ENCODE data around the gene WIF1. TPM values are rescaled to one million over a fixed set of nuclear protein-coding genes. Genes with fewer than 3 reads are reported as not detected.

The WIF1 gene
- total RNA-seq, 4 donors from 2014 or later, result 1.6 to 3.0 TPM; not detected in 2

- 72 to 85% methylated on average over 3 of the region's 3 CpGs for WGBS, 2 donors (ENCODE audit: low coverage in 1 of 2)
- no peak for ATAC-seq
- H3K27me3 ChIP-seq, result no peaks in the 10 kb centered on the region
- H3K9me3 ChIP-seq, result no peaks in the 10 kb centered on the region
- no peak overlapping the region for H3K27ac ChIP-seq
- no peaks in the 10 kb centered on the region for H3K36me3 ChIP-seq
- H3K4me1 ChIP-seq, result no peaks in the 10 kb centered on the region
- TF ChIP-seq POLR2A (IDR thresholded peaks at IDR 0.05) (no peak), POLR2AphosphoS5 (IDR thresholded peaks at IDR 0.05) (no peak), EP300 (IDR thresholded peaks at IDR 0.05) (no peak), CTCF (IDR thresholded peaks at IDR 0.05) (no peak)
- no peak overlapping the region for H3K4me3 ChIP-seq
These were observed 21.0 kb downstream of the WIF1 start for GRCh38 chr12:65100140-65100539.

GRCh38 chr12:65099182-65099581, 21.9 kb downstream of the WIF1 start:
- Histone ChIP-seq H3K27me3 (no peaks in the 10 kb centered on the region), H3K4me3 (no peak overlapping the region), H3K27ac (no peak overlapping the region), H3K36me3 (no peaks in the 10 kb centered on the region), H3K4me1 (no peaks in the 10 kb centered on the region), H3K9me3 (no peaks in the 10 kb centered on the region)
- ATAC-seq, result no peak
- 83 to 89% methylated on average over 2 to 3 of the region's 3 CpGs for WGBS, 2 donors (ENCODE audit: low coverage in 1 of 2)
- TF ChIP-seq POLR2A (IDR thresholded peaks at IDR 0.05) (no peak), EP300 (IDR thresholded peaks at IDR 0.05) (no peak), POLR2AphosphoS5 (IDR thresholded peaks at IDR 0.05) (no peak), CTCF (IDR thresholded peaks at IDR 0.05) (no peak)

GRCh38 chr12:65098364-65098763, 22.7 kb downstream of the WIF1 start:
- no peaks in the 10 kb centered on the region for H3K9me3 ChIP-seq
- TF ChIP-seq POLR2AphosphoS5 (IDR thresholded peaks at IDR 0.05) (no peak), CTCF (IDR thresholded peaks at IDR 0.05) (no peak), POLR2A (IDR thresholded peaks at IDR 0.05) (no peak)
- 80 to 85% methylated on average over 2 to 3 of the region's 3 CpGs for WGBS, 2 donors (ENCODE audit: low coverage in 1 of 2)
- peaks cover 2% of the 10 kb centered on the region for H3K27me3 ChIP-seq
- ATAC-seq, result no peak
- H3K27ac ChIP-seq, result no peak overlapping the region
- H3K4me3 ChIP-seq, result no peak overlapping the region
- no peaks in the 10 kb centered on the region for H3K36me3 ChIP-seq
- no peaks in the 10 kb centered on the region for H3K4me1 ChIP-seq

- 79 to 83% methylated on average over 2 of the region's 2 CpGs for WGBS, 2 donors (ENCODE audit: low coverage in 1 of 2)
These were observed 26.4 kb downstream of the WIF1 start for GRCh38 chr12:65094722-65095121.

More at GRCh38 chr12:65094722-65095121, 26.4 kb downstream of the WIF1 start:
- Histone ChIP-seq H3K4me3 (no peak overlapping the region), H3K27me3 (peaks cover 26% of the 10 kb centered on the region), H3K4me1 (no peaks in the 10 kb centered on the region), H3K9me3 (no peaks in the 10 kb centered on the region), H3K36me3 (no peaks in the 10 kb centered on the region), H3K27ac (no peak overlapping the region)
- no peak for ATAC-seq
- TF ChIP-seq POLR2A (IDR thresholded peaks at IDR 0.05), result no peak
- TF ChIP-seq POLR2AphosphoS5 (IDR thresholded peaks at IDR 0.05), result no peak
- TF ChIP-seq CTCF (IDR thresholded peaks at IDR 0.05), result no peak
- TF ChIP-seq EP300 (IDR thresholded peaks at IDR 0.05), result no peak

Data from gastroesophageal sphincter (tissue), 4 donors.